ENCODE measurements around the gene FADS2. TPM values are rescaled to one million over a fixed set of nuclear protein-coding genes. Genes with fewer than 3 reads are reported as not detected.

Gene FADS2
- total RNA-seq (2014; rRNA removed; shearing (Covaris generic)) (0.31 and 0.95 TPM in 2 replicates), total RNA-seq (2022) (2.3 and 2.8 TPM in 2 replicates), Bru-seq, nascent RNA (percentile 55 among the genes with signal in this experiment), BruChase-seq, experiment 1, labeled RNA remaining after a 6-hour chase (percentile 39 among the genes with signal in this experiment), BruChase-seq, experiment 2, labeled RNA remaining after a 2-hour chase (percentile 41 among the genes with signal in this experiment)
- long read RNA-seq, partial matches to known transcripts: 0 of 2 reads
- long read RNA-seq, other reads (novel, unspliced or antisense): 2 of 2 reads

DNA sequence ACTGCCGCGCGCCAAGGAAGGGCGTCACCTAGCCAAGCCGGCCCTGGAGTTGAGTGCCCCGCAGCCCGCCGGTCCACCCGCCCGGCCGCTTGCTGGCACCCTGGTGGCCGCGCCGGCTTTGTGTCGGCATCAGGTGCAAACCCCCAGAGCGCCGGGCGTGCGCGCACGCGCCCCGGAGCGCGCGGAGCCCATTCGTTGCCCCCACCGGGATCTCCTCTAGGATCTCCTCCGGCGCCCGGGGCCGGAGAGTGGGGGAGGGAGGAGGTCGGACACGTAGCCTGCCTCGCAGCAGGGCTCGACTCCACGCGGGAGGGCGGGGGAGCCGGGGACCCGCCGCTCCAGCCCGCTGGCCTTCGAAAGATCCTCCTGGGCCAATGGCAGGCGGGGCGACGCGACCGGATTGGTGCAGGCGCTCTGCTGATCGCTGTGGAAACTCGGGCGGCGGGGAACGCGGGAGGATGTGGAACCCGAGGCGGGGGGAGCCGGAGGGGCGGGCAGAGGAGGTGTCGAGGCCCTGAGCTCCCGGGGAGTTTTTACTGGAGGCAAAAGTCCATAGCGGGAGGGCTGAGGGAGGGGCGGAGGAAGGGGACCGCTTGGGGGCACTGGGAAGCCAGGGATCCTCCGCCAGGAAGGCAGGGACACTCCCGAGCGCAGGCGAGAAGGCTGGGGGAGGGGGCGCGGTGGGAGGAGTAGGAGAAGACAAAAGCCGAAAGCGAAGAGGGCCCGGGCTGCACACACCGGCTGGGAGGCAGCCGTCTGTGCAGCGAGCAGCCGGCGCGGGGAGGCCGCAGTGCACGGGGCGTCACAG lies at the start of gene FADS2:
TSS of gene FADS2 (plus strand) at position 730 of the 808 bp plus-strand sequence. CDS start 91 bp downstream, outside the sequence.
- Histone ChIP-seq H3K79me2 (ENCODE audit: insufficient read depth, low read depth, low read length) (no peaks in the 10 kb centered on the region), H2AFZ (ENCODE audit: low read length) (no peak within 1 kb of the TSS), H3K4me1 (ENCODE audit: insufficient read depth, low read length, poor library complexity, severe bottlenecking) (peaks cover 6% of the 10 kb centered on the region), H3K4me3 (ENCODE audit: low read depth, low read length, poor library complexity, severe bottlenecking) (no peak within 1 kb of the TSS), H3K4me2 (ENCODE audit: low read length) (peak within 1 kb of the TSS; percentile 31; the same call in 1 of the 2 replicates), H4K20me1 (ENCODE audit: insufficient read depth, low read length) (no peaks in the 10 kb centered on the region), H3K9me3 (ENCODE audit: low read length) (no peaks in the 10 kb centered on the region), H3K9me2 (ENCODE audit: insufficient read depth, low read length) (no peaks in the 10 kb centered on the region), H3K36me3 (ENCODE audit: insufficient read depth, low read length) (no peaks in the 10 kb centered on the region), H3K27ac (ENCODE audit: low read depth, low read length, poor library complexity, severe bottlenecking) (no peak within 1 kb of the TSS)
- intact Hi-C loops (cut with micrococcal nuclease; ENCODE audit: unreplicated experiment): no loop called here
- TF ChIP-seq, protein P1, sequence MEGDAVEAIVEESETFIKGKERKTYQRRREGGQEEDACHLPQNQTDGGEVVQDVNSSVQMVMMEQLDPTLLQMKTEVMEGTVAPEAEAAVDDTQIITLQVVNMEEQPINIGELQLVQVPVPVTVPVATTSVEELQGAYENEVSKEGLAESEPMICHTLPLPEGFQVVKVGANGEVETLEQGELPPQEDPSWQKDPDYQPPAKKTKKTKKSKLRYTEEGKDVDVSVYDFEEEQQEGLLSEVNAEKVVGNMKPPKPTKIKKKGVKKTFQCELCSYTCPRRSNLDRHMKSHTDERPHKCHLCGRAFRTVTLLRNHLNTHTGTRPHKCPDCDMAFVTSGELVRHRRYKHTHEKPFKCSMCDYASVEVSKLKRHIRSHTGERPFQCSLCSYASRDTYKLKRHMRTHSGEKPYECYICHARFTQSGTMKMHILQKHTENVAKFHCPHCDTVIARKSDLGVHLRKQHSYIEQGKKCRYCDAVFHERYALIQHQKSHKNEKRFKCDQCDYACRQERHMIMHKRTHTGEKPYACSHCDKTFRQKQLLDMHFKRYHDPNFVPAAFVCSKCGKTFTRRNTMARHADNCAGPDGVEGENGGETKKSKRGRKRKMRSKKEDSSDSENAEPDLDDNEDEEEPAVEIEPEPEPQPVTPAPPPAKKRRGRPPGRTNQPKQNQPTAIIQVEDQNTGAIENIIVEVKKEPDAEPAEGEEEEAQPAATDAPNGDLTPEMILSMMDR (conservative IDR thresholded peaks at IDR 0.05; ENCODE audit: low read length): no peak
- TF ChIP-seq EZH2phosphoT487 (IDR thresholded peaks at IDR 0.05; ENCODE audit: borderline replicate concordance, low read depth, low read length): peak; percentile 67; the same call in 1 of the 2 replicates
- no peak for DNase-seq (ENCODE audit: low spot score)
- ChIA-PET POLR2A (no interaction called here), CTCF (ENCODE audit: unreplicated experiment) (no interaction called here)
- BruUV-seq (replicated peaks): no TSS peak

DNA sequence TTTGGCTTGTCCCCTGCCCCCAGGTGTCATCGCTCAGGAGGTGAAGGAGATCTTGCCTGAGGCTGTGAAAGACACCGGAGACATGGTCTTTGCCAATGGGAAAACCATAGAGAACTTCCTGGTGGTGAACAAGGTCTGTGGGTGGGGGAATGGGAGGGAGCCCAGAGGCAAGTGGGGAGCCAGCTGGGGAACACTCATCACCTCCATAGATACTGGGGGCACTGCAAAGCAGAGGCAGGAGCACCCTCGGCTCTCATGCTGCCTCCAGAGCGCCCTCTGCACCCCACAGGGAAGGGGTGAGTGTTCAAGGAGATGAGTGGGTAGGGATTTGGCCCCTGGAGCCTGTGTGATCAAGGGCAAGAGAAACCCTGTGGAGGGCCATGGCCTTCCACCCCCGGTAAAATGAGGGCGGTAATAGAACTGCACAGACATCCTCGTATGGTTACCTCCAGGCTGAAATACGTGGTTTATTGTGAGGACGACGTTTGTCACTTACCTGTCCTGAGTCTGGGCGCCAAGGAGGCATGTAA lies 49.7 kb upstream of the FADS2 start:
- Histone ChIP-seq H3K36me3 (ENCODE audit: insufficient read depth, low read length) (no peaks in the 10 kb centered on the region), H3K79me2 (ENCODE audit: insufficient read depth, low read depth, low read length) (no peaks in the 10 kb centered on the region), H3K27ac (ENCODE audit: low read depth, low read length, poor library complexity, severe bottlenecking) (no peak overlapping the region), H3K4me3 (ENCODE audit: low read depth, low read length, poor library complexity, severe bottlenecking) (no peak overlapping the region), H3K4me1 (ENCODE audit: insufficient read depth, low read length, poor library complexity, severe bottlenecking) (no peaks in the 10 kb centered on the region), H3K4me2 (ENCODE audit: low read length) (no peak overlapping the region), H4K20me1 (ENCODE audit: insufficient read depth, low read length) (no peaks in the 10 kb centered on the region), H3K9me3 (ENCODE audit: low read length) (no peaks in the 10 kb centered on the region), H3K9me2 (ENCODE audit: insufficient read depth, low read length) (no peaks in the 10 kb centered on the region), H2AFZ (ENCODE audit: low read length) (no peak overlapping the region)
- no TSS peak for BruUV-seq (replicated peaks)
- CTCF ChIA-PET (ENCODE audit: unreplicated experiment): no interaction called here
- TF ChIP-seq EZH2phosphoT487 (IDR thresholded peaks at IDR 0.05; ENCODE audit: borderline replicate concordance, low read depth, low read length): no peak
- TF ChIP-seq, protein P1 (conservative IDR thresholded peaks at IDR 0.05; ENCODE audit: low read length): 0 out of 2 replicates have a peak, but pooled peaks have one; percentile 17
- POLR2A ChIA-PET: no interaction called here
- no peak for DNase-seq (ENCODE audit: low spot score)
- intact Hi-C loops (cut with micrococcal nuclease; ENCODE audit: unreplicated experiment): no loop called here

All from OCI-LY7 (cell line).